Activated CD4-positive, alpha-beta T cell treated with anti-CD3 and anti-CD28 coated beads for 1 hour (primary cell): ENCODE data around the gene ROCK1.
"Not testable (repeated sequence)": the region's sequence is repeated elsewhere in the genome, so short reads cannot be mapped to it uniquely, and the experiment has no call there.

Source experiments
- DNase-seq: peaks from one replicate; pipeline ENCODE4 v3.0.0-alpha.2; 2020

ROCK1 gene

DNA sequence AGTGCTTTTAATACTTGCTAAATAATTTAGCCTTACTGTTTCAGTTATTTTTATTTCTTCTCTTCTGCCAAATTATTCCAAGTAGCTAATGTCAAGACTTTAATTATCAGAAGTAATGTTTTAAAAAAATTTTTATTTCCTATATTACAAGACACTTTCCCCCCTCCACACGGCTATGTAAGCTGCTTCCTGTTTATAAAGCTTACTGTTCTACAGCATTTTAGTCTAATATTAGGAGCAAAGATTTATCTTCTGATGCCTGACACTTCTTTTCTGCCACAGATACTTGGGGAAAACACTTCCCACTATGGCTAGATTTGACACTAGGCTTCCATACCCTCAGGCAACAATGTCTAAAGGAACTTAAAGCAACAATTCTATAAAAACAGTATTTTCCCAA lies 62.3 kb downstream of the ROCK1 start:
- no peak for DNase-seq

DNA sequence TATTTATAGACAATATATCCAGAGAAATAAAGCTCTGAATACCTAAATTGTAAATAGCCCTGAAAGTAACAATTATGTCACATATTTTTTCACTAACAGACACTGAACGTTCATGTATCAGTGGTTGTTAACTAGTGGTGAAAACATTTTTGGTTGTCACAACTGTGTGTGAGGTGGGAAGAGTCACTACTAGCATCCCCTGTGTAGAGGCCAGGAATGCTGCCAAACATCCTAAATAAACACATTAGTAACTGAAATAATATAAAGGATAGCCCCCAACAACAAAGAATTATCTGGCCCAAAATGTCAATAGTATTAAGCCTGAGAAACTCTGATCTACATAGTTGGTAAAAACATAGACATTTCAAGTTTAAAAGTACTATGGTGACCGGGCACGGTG lies 64.5 kb downstream of the ROCK1 start:
- no peak for DNase-seq

DNA sequence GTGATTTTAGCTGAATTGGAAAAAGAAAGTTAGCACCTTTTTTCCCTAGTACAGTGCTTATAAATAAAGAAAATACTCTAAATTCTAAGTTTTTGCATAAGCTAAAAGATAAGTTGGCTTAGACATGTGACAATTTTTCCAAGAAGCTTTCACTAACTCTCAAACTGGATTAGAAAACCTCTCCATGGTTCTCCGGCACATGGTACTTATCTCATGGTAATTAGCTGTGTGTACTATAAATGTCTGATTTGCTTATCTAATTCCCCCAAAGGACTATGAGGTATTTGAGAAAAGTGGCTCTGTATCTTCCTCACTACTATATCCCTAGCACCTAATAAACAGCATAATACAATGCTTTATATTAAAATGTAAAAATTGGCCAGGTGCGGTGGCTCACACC lies 71.1 kb downstream of the ROCK1 start:
- no peak for DNase-seq

DNA sequence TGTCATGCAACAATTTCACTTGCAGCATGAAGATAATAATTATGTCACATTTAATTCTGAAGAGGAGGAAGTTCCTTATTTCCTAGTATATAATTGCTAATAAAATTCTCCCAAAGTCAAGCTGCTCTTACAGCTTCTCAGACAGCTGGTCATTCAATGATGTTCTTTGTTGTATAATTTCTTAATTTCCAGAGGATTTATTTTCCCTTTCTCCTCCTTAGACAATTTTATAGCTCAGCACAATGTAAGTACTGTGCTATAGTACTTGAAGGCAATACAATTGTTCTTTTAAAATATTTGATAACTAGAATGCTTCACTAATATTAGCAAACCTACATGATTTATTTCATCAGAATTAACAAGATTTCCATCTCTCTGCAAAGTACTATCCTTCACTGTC lies 73.4 kb downstream of the ROCK1 start:
- DNase-seq: no peak

DNA sequence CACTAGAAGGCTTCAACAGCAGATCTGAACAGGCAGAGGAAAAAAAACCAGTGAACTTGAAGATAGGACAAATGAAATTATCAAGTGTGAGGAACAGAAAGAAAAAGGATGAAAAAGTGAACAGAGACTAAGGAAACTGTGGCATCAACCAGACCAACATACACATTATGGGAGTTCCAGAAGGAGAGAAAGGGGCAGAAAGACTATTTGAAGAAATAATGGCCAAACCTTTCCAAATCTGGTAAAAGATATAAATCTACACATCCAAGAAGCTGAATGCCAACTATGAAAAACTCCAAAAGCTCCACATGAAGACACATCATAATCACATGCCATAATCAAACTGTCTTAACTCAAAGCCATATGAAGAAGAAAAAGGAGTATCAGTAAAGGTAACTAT lies 79.8 kb downstream of the ROCK1 start:
- DNase-seq: no peak

DNA sequence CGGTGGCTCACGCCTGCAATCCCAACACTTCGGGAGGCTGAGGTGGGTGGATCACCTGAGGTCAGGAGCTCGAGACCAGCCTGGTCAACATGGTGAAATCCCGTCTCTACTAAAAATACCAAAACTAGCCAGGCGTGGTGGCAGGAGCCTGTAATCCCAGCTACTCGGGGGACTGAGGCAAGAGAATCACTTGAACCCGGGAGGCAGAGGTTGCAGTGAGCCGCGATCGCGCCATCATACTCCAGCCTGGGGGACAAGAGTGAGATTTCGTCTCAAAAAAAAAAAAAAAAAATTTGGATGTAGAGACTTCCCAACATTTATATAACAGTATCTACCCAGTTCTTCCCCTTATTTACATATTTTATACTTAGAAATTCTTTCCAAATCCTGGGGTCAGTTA lies 93.4 kb downstream of the ROCK1 start:
- DNase-seq: not testable (repeated sequence)

DNA sequence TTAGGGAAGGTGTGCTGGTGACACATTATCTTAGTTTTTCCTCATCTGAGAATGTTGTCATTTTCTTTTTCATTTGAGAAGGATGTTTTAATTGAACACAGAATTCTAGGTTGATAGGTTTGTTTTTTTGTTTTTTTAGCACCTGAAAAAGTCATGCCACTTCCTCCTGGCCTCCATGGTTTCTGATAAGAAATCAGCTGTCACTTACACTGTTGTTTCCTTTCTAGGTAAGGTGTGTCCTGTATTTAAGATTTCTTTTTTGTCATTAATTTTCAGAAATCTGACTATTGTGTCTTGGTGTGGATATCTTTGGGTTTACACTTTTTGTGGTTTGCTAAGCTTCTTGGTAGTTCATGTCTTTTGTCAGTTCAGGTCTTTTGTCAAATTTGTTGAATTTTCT lies 99.3 kb downstream of the ROCK1 start:
- no peak for DNase-seq

DNA sequence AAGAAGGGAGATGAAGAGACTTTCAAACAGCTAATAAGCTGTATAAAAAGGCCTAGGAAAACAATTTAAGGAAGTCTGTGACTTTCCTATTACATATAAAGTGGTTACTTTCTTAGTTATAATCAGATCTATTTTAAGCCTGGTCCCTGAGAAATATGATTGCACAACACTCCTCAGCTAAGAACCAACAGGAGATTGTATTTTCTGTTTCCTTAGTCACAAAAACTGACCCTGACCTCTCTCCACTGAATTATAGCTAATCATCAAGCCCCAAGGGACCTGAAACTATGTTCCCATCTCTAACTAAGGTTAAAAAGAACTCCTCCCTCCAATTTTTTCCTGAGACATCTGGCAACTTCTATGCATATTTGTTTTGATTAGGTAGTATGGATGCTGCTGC lies 106.9 kb downstream of the ROCK1 start:
- no peak for DNase-seq

DNA sequence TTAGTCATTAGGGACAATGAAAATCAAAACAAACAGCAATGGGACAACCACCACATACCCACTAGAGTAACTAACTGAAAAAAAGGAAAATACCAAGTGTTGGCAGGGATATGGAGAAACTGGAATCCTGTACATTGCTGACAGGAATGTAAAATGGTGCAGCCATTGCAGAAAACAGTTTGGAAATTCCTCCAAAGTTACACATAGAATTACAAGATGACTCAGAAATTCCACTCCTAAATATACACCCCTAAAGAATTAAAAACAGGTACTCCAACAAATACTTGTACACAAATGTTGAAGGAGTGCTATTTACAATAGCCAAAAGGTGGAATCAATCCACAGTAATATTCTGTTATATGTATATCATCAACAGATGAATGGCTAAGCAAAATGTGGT lies 110.9 kb downstream of the ROCK1 start:
- no peak for DNase-seq

DNA sequence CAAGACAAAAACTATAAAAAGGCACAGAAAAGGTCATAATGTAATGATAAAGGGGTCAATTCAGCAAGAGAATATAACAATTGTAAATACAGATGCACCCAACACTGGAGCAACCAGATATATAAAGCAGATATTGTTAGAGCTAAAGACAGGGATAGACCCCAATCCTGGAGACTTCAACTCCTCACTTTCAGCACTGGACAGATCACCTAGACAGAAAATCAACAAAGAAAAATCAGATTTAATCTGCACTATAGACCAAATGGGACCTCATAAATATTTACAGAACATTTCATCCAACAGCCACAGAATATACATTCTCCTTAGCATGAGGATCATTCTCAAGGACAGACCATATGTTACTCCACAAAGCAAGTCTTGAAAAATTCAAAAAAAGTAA lies 114.2 kb downstream of the ROCK1 start:
- DNase-seq: no peak

DNA sequence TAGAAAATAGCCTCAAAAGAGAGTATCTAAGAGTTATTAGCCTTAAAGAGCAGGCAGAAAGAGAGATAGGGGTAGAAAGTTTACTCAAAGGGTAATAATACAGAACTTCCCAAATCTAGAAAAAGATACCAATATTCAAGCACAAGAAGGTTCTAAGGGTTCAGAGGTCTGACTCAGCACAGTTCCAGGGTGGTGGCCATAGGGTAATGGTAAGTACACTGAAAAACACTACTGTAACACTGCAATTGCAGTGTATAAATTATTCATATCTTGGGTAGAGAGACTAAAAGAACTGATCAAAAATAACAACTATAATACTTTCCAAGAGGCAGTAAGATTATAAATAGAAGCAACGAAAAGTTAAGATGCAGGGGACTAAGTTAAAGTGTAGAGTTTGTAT lies 115.2 kb downstream of the ROCK1 start:
- no peak for DNase-seq

DNA sequence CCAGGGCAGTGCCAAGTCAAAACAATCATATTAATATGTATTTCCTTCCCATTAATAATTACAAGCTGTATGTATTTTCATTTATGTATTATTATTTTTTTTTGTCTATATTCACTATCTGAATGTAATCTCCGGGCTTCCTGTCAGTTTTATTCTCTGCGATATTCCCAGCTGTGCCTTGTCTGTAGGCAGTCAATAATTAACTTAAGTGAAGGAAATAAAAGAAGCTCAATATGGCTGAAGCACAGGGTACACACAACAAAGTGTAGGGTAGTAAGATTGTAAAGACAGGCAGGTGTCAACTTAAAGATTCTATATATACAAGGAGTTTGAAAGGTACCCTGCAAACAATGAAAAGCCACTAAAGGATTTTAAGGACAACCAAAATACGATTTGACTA lies 122.9 kb downstream of the ROCK1 start:
- DNase-seq: no peak

DNA sequence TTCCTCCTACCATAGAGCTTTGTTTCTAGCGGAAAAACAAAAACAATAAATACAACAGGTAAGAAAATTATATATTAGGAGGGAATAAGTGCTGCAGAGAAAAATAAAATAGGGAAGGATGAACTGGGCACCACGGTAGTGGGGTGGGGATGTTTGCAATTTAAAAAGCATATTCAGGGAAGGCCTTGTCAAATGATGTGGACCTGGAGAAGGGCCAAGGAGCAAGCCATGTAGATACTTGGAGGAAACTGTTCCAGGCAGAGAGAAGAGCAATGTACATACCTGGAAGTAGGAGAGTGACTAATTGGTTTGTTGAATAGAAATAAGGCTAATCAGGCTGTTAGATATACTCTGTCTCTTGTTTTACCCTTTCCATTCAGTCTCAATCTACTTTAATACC lies 136.5 kb downstream of the ROCK1 start:
- no peak for DNase-seq

DNA sequence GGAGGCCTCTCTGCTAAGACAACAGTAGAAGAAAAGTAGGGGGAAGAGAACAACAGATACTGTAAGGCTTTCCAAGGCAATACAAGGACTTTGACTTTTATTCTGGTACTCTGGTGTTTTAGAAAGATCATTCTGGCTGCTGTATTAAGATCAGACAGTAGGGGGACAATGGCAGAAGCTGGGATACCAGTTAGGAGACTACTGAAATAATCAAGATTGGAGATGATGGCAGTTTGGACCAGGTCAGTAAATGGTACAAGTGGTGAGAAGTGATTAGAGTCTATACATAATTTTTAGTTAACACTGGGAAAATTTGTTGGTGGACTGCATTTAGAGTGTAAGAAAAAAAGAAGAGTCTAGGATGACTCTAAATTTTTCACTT lies 139.7 kb downstream of the ROCK1 start:
- no peak for DNase-seq

DNA sequence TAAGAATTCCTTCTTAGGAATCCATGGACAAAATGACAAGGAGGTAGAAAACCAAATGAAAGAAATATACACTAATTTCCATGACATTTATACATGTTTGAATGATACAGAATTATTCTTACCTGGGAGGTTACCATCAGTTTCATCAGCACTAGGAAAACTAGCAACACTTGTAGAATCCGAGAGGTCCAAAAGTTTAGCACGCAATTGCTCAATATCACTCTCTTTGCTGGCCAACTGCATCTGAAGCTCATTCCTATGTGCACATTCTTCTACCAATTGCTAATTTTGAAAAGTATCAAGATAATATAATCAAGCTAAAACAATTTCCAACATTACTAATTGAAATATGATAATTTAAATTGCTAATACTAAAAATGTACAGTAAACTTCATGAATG lies 144.8 kb downstream of the ROCK1 start:
- DNase-seq: no peak

DNA sequence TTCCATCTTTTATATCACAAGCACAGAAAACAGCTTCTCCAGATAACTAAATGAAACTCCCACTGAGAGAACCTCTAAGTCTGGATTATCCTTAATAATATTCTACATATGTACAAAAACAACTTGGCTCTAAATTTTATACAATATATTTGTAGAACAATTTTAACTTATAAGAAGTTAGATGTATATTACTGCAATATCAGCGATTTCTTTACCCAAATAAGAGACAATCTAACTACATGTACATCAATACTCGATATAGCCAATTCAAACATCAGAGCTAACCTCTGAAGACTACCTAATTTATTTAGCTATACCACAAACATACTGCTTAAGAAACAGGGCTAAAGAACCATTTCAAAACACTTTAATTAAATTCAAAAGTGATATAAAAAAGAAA lies 148.6 kb downstream of the ROCK1 start:
- no peak for DNase-seq

DNA sequence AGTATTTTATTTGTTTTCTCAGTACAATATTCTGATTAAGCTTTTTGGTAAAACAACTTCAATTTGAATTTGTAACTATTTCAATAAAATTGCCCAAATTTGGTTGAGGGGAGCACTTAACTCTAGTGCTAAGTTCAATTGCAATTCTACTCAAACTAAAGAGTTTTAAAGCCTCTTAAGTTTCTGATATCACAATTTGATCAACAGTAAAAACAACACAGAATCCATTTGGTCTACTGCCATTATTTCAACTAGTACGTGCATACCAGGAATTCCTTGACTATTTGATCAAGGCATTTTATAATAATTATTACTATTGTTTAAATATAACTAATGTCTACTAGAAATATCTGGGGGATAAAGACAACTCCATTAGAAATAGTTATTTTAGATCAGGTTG lies 150.9 kb downstream of the ROCK1 start:
- no peak for DNase-seq

DNA sequence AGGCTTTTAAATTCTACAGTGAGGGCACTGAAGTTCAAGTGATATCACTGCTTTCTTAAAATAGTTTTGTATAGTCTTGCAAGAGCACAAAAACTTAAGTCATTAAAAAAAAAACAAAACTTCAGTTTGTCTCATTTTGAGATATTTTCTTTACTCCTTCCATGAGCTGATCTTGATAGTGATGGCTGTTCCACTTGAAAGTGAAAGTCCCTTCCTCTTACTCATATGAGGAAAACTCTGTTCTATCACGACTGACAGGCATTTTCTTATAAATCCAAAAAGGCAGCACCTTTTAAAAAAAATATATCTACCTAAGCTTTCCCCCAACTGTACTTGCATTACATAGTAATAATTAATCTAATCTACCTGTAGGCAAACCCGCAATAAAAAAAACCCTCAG lies 160.8 kb downstream of the ROCK1 start:
- DNase-seq: not testable (repeated sequence)
